Gastrocnemius medialis (tissue), 4 donors: ENCODE results near the gene CST9L. TPM values are rescaled to one million over a fixed set of nuclear protein-coding genes. Genes with fewer than 3 reads are reported as not detected.

Experiments
- ATAC-seq, 2 donors: fragments of 150-250 bp; one replicate each; pipeline ENCODE4 v1.9.1; 2016
- DNase-seq, 2 donors: peaks; one replicate each; pipeline ENCODE4 v3.0.0-alpha.2; 2019
- H3K27ac ChIP-seq, 4 donors: fragments of 200-600 bp; sonication (generic); 1 replicate in 1 of 4; 2 replicates in 3 of 4; pipeline ENCODE4 v1.5.1; 2016 to 2018; ENCODE audit warnings: mild to moderate bottlenecking in 2 of 4, moderate library complexity in 1 of 4
- H3K27me3 ChIP-seq, 3 donors: fragments of 200-600 bp; sonication (generic) in 2 of 3; 1 replicate in 1 of 3; 2 replicates in 2 of 3; pipeline versions ENCODE4 v1.5.1 to v1.6.0; 2016 to 2019; ENCODE audit warnings: mild to moderate bottlenecking in 1 of 3, moderate library complexity in 1 of 3
- H3K36me3 ChIP-seq, 2 donors: fragments of 200-600 bp; sonication (generic) in 1 of 2; one replicate each; pipeline ENCODE4 v1.5.1; 2017 to 2018
- H3K4me1 ChIP-seq, 2 donors: fragments of 200-600 bp; sonication (generic) in 1 of 2; one replicate each; pipeline ENCODE4 v1.5.1; 2016 to 2017; ENCODE audit warnings: mild to moderate bottlenecking in 2 of 2
- H3K4me3 ChIP-seq, 4 donors: fragments of 200-600 bp; sonication (generic) in 3 of 4; 1 replicate in 1 of 4; 2 replicates in 3 of 4; pipeline ENCODE4 v1.5.1; 2016 to 2019; ENCODE audit warnings: mild to moderate bottlenecking in 2 of 4
- H3K9me3 ChIP-seq, 3 donors: fragments of 200-600 bp; sonication (generic) in 2 of 3; 1 replicate in 1 of 3; 2 replicates in 2 of 3; pipeline ENCODE4 v1.5.1; 2016 to 2019
- POLR2A ChIP-seq, 2 donors: fragments of 450-650 bp; IDR thresholded peaks; one replicate each; pipeline ENCODE4 v1.6.1; 2017; ENCODE audit warnings: antibody characterized with exemption in 2 of 2, mild to moderate bottlenecking in 2 of 2, moderate library complexity in 2 of 2
- in situ Hi-C, 4 donors: fragments of 200-750 bp; cut with MboI; loops; one replicate each; pipeline versions ENCODE4 v1.15.0 to v1.8.0; 2017; ENCODE audit warnings: low sequenced_read_pairs in 4 of 4
- intact Hi-C: fragments of 100-400 bp; cut with DNase I; formaldehyde crosslinking; loops from one replicate; pipeline ENCODE4 v1.15.1; 2023; ENCODE audit warnings: low total_unique reads
- total RNA-seq, 4 donors: library from RNA; depleted of rRNA; stranded (reverse); fragments of >200 nt; gene quantifications; one replicate each; pipeline versions ENCODE4 v1.1.0 to v1.2.3, GENCODE V29; 2016
- TF ChIP-seq, protein P1 (sequence below), 5 experiments: fragments of 450-650 bp in 3 of 5; fragments of 200-600 bp in 2 of 5; sonication (generic) in 2 of 5; IDR thresholded peaks in 4 of 5; conservative IDR thresholded peaks in 1 of 5; 1 replicate in 4 of 5; 2 replicates in 1 of 5; pipeline ENCODE4 v1.5.1; 2016 to 2019; ENCODE audit warnings: antibody characterized with exemption in 5 of 5, mild to moderate bottlenecking in 3 of 5, moderate library complexity in 3 of 5

Gene CST9L
- total RNA-seq, 4 donors from 2014 or later = not detected

- in situ Hi-C loops = no loop called here
- H3K4me3 ChIP-seq = no peak overlapping the region
- no peak for ATAC-seq
- DNase-seq = no peak
- H3K27me3 ChIP-seq = no peaks in the 10 kb centered on the region
- no peaks in the 10 kb centered on the region for H3K36me3 ChIP-seq
- H3K27ac ChIP-seq = no peak overlapping the region
- no peaks in the 10 kb centered on the region for H3K4me1 ChIP-seq
- no peaks in the 10 kb centered on the region for H3K9me3 ChIP-seq
- no peak for TF ChIP-seq POLR2A (IDR thresholded peaks at IDR 0.05)
- TF ChIP-seq, protein P1, sequence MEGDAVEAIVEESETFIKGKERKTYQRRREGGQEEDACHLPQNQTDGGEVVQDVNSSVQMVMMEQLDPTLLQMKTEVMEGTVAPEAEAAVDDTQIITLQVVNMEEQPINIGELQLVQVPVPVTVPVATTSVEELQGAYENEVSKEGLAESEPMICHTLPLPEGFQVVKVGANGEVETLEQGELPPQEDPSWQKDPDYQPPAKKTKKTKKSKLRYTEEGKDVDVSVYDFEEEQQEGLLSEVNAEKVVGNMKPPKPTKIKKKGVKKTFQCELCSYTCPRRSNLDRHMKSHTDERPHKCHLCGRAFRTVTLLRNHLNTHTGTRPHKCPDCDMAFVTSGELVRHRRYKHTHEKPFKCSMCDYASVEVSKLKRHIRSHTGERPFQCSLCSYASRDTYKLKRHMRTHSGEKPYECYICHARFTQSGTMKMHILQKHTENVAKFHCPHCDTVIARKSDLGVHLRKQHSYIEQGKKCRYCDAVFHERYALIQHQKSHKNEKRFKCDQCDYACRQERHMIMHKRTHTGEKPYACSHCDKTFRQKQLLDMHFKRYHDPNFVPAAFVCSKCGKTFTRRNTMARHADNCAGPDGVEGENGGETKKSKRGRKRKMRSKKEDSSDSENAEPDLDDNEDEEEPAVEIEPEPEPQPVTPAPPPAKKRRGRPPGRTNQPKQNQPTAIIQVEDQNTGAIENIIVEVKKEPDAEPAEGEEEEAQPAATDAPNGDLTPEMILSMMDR (IDR thresholded peaks at IDR 0.05 in 4 of 5, conservative IDR thresholded peaks at IDR 0.05 in 1 of 5) = no peak
- intact Hi-C loops = no loop called here
Measured at GRCh38 chr20:23528867-23529431, 39.3 kb downstream of the CST9L start.

DNA sequence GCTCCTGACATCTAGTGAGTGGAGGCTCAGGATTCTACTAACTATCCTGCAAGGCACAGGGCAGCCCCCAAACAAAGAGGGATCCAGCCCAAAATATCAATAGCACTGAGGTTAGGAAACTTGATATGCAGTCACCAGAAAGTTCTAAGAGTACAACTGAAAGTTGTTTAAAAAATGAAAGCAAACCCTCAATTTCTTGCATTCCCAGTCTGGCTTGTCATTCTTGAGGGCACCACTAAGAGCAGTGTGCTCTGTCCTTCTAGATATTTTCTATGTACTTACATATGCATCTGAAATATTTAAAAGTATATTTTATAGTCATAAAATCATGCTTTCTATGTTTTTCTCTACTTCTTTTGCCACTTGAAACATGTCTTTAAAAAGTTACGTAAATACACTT, 41.4 kb downstream of the CST9L start:
- Histone ChIP-seq H3K9me3 (no peaks in the 10 kb centered on the region), H3K27ac (no peak overlapping the region), H3K36me3 (no peaks in the 10 kb centered on the region), H3K4me1 (no peaks in the 10 kb centered on the region), H3K27me3 (no peaks in the 10 kb centered on the region), H3K4me3 (no peak overlapping the region)
- in situ Hi-C loops (no loop called here), intact Hi-C loops (no loop called here)
- no peak for DNase-seq
- TF ChIP-seq, protein P1 (IDR thresholded peaks at IDR 0.05 in 4 of 5, conservative IDR thresholded peaks at IDR 0.05 in 1 of 5) = no peak
- TF ChIP-seq POLR2A (IDR thresholded peaks at IDR 0.05) = no peak
- ATAC-seq = no peak

DNA sequence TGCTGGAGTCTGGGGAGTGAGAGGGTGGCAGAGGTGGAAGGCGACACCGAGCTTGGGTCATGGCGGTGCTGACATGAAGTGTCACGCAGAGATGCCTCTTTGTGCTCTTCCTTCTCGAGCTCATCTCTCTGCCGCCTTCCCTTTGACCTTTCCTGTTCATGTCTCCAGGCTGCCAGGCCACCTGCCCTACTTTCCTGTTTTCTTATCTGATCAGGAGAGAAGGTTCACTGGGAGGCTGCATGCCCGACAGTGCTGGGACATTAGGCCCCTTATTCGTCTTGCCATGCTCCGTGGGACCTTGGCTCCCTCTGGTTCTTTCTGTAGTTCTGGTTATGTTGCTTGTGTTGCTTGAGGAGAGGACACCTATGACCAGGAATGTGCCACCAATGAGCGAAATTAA, 44.1 kb downstream of the CST9L start:
- Histone ChIP-seq H3K9me3 (no peaks in the 10 kb centered on the region), H3K36me3 (no peaks in the 10 kb centered on the region), H3K4me1 (no peaks in the 10 kb centered on the region), H3K27me3 (no peaks in the 10 kb centered on the region), H3K27ac (no peak overlapping the region), H3K4me3 (no peak overlapping the region)
- TF ChIP-seq, protein P1 (IDR thresholded peaks at IDR 0.05 in 4 of 5, conservative IDR thresholded peaks at IDR 0.05 in 1 of 5) = no peak
- TF ChIP-seq POLR2A (IDR thresholded peaks at IDR 0.05) = no peak
- no peak for ATAC-seq
- intact Hi-C loops = no loop called here
- in situ Hi-C loops = no loop called here
- DNase-seq = no peak

GRCh38 chr20:23520185-23520584, 48.1 kb downstream of the CST9L start:
- no peaks in the 10 kb centered on the region for H3K9me3 ChIP-seq
- ATAC-seq = no peak
- H3K27me3 ChIP-seq = no peaks in the 10 kb centered on the region
- DNase-seq = no peak
- H3K36me3 ChIP-seq = no peaks in the 10 kb centered on the region
- H3K4me3 ChIP-seq = no peak overlapping the region
- H3K4me1 ChIP-seq = no peaks in the 10 kb centered on the region
- no peak overlapping the region for H3K27ac ChIP-seq
- no peak for TF ChIP-seq POLR2A (IDR thresholded peaks at IDR 0.05)
- TF ChIP-seq, protein P1 (IDR thresholded peaks at IDR 0.05 in 4 of 5, conservative IDR thresholded peaks at IDR 0.05 in 1 of 5) = no peak
- intact Hi-C loops (no loop called here), in situ Hi-C loops (no loop called here)

GRCh38 chr20:23519556-23519955, 48.7 kb downstream of the CST9L start:
- no peak for ATAC-seq
- Histone ChIP-seq H3K4me1 (no peaks in the 10 kb centered on the region), H3K27me3 (no peaks in the 10 kb centered on the region), H3K27ac (no peak overlapping the region), H3K9me3 (no peaks in the 10 kb centered on the region), H3K4me3 (no peak overlapping the region), H3K36me3 (no peaks in the 10 kb centered on the region)
- intact Hi-C loops (no loop called here), in situ Hi-C loops (no loop called here)
- TF ChIP-seq, protein P1 (IDR thresholded peaks at IDR 0.05 in 4 of 5, conservative IDR thresholded peaks at IDR 0.05 in 1 of 5) = no peak
- no peak for TF ChIP-seq POLR2A (IDR thresholded peaks at IDR 0.05)
- DNase-seq = no peak
